CD4-positive, alpha-beta memory T cell (primary cell): ENCODE data around the gene OR4D9. TPM values are rescaled to one million over a fixed set of nuclear protein-coding genes. Genes with fewer than 3 reads are reported as not detected.

ENCODE experiments used
- CTCF ChIA-PET: fragments of 350-600 bp; sonication (Branson Sonifier 250); formaldehyde crosslinking; loops from one replicate; lab custom pipeline; 2021; ENCODE audit warnings: inconsistent platforms; ENCODE audit not compliant: partially characterized antibody; lab: Charles Lee
- POLR2A ChIA-PET: fragments of 350-600 bp; sonication (Branson Sonifier 250); formaldehyde crosslinking; loops from one replicate; lab custom pipeline; 2021; ENCODE audit not compliant: partially characterized antibody; lab: Charles Lee
- DNase-seq, 5 donors: peaks; one replicate each; pipeline versions ENCODE4 v3.0.0 to v3.0.0-alpha.2; 2020 to 2022; ENCODE audit warnings: mixed read lengths in 1 of 5
- H3K27ac ChIP-seq: one replicate; pipeline ENCODE4 v1.7.0; 2013; ENCODE audit warnings: low read depth, low read length
- H3K27me3 ChIP-seq: 2 replicates; pipeline ENCODE4 v1.7.0; 2013; ENCODE audit warnings: mild to moderate bottlenecking, low read length, moderate library complexity; ENCODE audit not compliant: insufficient read depth
- H3K36me3 ChIP-seq: 2 replicates; pipeline ENCODE4 v1.7.0; 2013; ENCODE audit warnings: mild to moderate bottlenecking, low read length, moderate library complexity; ENCODE audit not compliant: insufficient read depth
- H3K4me1 ChIP-seq: 2 replicates; pipeline ENCODE4 v1.7.0; 2013; ENCODE audit warnings: mild to moderate bottlenecking, low read length, moderate library complexity; ENCODE audit not compliant: insufficient read depth
- H3K4me3 ChIP-seq, 2 donors: one replicate each; pipeline ENCODE4 v1.7.0; 2013; ENCODE audit warnings: low read length in 2 of 2, mild to moderate bottlenecking in 1 of 2
- H3K9me3 ChIP-seq, 2 donors: one replicate each; pipeline ENCODE4 v1.7.0; 2013; ENCODE audit warnings: low read length in 2 of 2, control low read depth in 1 of 2; ENCODE audit not compliant: control insufficient read depth in 1 of 2
- H3K27ac Mint-ChIP-seq, 7 donors: one replicate each; pipeline ENCODE4 v1.8.0; 2020 to 2021; ENCODE audit warnings: mixed read lengths in 7 of 7, mild to moderate bottlenecking in 6 of 7, inconsistent platforms in 3 of 7, moderate library complexity in 3 of 7
- H3K27me3 Mint-ChIP-seq, 2 donors: one replicate each; pipeline ENCODE4 v1.8.0; 2020 to 2021; ENCODE audit warnings: mixed read lengths in 2 of 2
- H3K36me3 Mint-ChIP-seq, 2 donors: one replicate each; pipeline ENCODE4 v1.8.0; 2020 to 2021; ENCODE audit warnings: mixed read lengths in 2 of 2, inconsistent platforms in 1 of 2, mild to moderate bottlenecking in 1 of 2
- H3K4me1 Mint-ChIP-seq, 4 donors: one replicate each; pipeline ENCODE4 v1.8.0; 2020 to 2021; ENCODE audit warnings: mixed read lengths in 4 of 4, mild to moderate bottlenecking in 1 of 4
- H3K4me3 Mint-ChIP-seq, 8 donors: one replicate each; pipeline ENCODE4 v1.8.0; 2020 to 2021; ENCODE audit warnings: mixed read lengths in 8 of 8, mild to moderate bottlenecking in 7 of 8, moderate library complexity in 6 of 8, inconsistent platforms in 3 of 8
- H3K9me3 Mint-ChIP-seq, 8 donors: one replicate each; pipeline ENCODE4 v1.8.0; 2020 to 2021; ENCODE audit warnings: mixed read lengths in 8 of 8, mild to moderate bottlenecking in 5 of 8, inconsistent platforms in 3 of 8, moderate library complexity in 1 of 8
- intact Hi-C: fragments of 100-400 bp; cut with micrococcal nuclease; formaldehyde crosslinking; loops from one replicate; pipeline ENCODE4 v1.15.1; 2023
- polyA plus RNA-seq, 2 donors: library from polyadenylated mRNA; unstranded; fragments of 300-500 nt; fragmentation: Illumina TruSeq; gene quantifications; one replicate each; pipeline ENCODE4 v1.2.3, GENCODE V29; 2021
- total RNA-seq, 2 experiments: library from RNA; stranded (reverse); gene quantifications; one replicate each; pipeline ENCODE4 v1.2.3, GENCODE V29; 2021

Gene OR4D9
- total and polyA plus RNA-seq, 4 experiments from 2014 or later, result not detected

DNA sequence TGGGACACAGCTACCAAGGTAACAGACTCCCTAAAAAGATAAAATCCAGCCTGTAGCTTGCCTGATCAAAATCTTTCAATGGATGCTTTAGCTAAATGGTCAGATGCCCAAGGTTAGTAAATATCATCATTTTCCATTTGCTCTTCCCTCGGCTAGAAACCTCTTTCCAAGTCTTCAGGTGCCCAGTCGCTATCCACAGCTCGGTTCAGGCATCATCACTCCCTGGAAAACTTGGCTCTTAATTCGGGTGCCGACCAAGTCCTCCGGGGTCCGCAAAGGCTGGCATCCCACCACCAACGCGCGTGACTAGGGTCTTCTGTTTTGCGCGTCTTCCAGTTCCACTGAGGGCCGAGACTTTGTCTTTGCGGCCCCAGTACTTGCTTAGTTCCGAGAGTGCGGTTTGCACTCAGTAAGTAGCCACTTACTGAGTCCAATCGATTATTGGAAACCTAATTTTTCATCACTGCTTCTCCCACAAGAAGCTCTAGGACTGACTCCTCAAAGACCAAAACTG is 44.3 kb downstream of the OR4D9 start:
- POLR2A ChIA-PET, result interaction anchor here (0.9 to 2.9 kb wide), 3 partner anchors 10 to 113 kb away, joined by 3 to 22 read pairs (median 6); partner anchors contain the start of genes OSBP and PATL1
- Mint-ChIP-seq H3K4me3 (peak overlapping the region; percentile 63 to 84 (median 74)), H3K27me3 (peaks cover 2 to 9% of the 10 kb centered on the region in 2 donors), H3K4me1 (peaks cover 29 to 67% (median 51%) of the 10 kb centered on the region in 4 donors), H3K36me3 (peaks cover 0 to 13% of the 10 kb centered on the region in 2 donors), H3K9me3 (peaks cover 0 to 26% (median 0%) of the 10 kb centered on the region in 8 donors), H3K27ac (peak overlapping the region in 4 of 7 donors; percentile 77 to 100 (median 86))
- no peak for DNase-seq
- CTCF ChIA-PET, result interaction anchor here (2.8 kb wide), 1 partner anchor 10 kb away, joined by 12 read pairs; no protein-coding TSS in a partner anchor
- H3K4me1 ChIP-seq, result peaks cover 28% of the 10 kb centered on the region
- H3K9me3 ChIP-seq, result no peaks in the 10 kb centered on the region
- no peak overlapping the region for H3K27ac ChIP-seq
- H3K27me3 ChIP-seq, result no peaks in the 10 kb centered on the region
- peak overlapping the region in 1 of 2 donors; percentile 3 for H3K4me3 ChIP-seq
- intact Hi-C loops, result loop anchor here (1.0 to 10.0 kb wide), 3 partner anchors 11 to 1841 kb away; partner anchors contain the start of genes DTX4, MED19 and TMX2
- no peaks in the 10 kb centered on the region for H3K36me3 ChIP-seq

DNA sequence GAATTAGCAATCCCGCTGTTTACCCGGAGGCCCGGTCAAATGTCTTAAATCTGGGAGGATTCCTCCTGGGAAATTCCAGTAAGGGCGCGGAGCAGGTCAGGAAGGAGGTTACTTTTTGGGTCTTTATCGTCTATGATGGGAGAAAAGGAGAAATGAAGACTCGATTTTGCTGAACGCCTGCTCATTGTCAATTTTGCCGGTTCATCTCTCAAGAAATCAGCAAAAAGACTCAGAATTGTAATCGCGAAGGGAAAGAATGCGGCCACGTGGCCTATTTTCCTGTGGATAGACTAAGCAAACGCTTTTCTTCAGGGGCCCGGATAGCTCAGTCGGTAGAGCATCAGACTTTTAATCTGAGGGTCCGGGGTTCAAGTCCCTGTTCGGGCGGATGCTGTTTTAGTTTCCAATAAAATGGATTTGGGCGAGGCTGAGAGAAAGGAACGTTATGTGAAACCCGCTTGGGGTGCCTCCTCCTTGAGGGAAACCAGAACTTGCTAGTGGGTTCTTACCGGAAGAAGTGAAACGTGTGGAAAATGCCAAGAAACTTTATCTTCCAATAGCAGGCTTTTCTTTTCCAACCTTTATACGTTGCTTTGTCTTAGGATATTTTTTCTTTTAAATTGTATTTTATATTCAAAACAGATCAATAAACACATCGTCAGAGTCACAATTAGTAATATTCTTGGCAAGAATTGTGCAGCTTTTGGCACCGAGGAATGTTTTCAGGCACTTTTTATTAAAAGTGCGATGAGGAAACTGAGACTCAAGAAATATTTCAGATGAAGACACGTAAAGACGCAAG is 45.0 kb downstream of the OR4D9 start:
- peaks cover 0 to 11% of the 10 kb centered on the region in 2 donors for H3K36me3 Mint-ChIP-seq
- H3K27ac ChIP-seq, result no peak overlapping the region

DNA sequence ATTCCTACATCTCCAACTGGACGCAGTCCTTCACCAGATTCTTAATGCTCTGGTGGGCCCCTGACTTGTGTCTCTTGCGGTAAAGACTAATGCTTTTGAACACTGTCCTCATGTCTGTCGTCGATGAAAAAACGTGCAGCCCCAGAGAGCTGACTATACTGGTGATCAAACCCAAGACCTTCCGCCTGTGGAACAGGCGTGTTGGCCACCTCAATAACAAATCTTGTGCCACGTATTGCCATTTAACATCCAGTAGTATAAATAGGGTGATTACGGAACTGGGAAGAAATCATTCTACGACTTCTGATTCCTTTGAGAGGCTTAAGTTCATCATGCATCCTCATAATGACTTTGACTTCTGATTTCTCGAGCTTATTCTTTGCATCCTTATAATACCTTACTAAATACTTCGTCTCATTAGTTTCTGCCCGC is 45.6 kb downstream of the OR4D9 start:
- Mint-ChIP-seq H3K27me3 (peaks cover 2 to 5% of the 10 kb centered on the region in 2 donors), H3K4me3 (peak overlapping the region; percentile 63 to 85 (median 77)), H3K36me3 (peaks cover 0 to 11% of the 10 kb centered on the region in 2 donors), H3K27ac (peak overlapping the region; percentile 64 to 100 (median 81)), H3K4me1 (peaks cover 27 to 67% (median 50%) of the 10 kb centered on the region in 4 donors), H3K9me3 (peaks cover 0 to 17% (median 0%) of the 10 kb centered on the region in 8 donors)
- Histone ChIP-seq H3K27me3 (no peaks in the 10 kb centered on the region), H3K27ac (no peak overlapping the region), H3K4me3 (peak overlapping the region in 1 of 2 donors; percentile 25), H3K4me1 (peaks cover 27% of the 10 kb centered on the region), H3K36me3 (no peaks in the 10 kb centered on the region), H3K9me3 (no peaks in the 10 kb centered on the region)
- intact Hi-C loops, result loop anchor here (1.0 to 10.0 kb wide), 3 partner anchors 9 to 1842 kb away; partner anchors contain the start of genes DTX4, MED19 and TMX2
- peak in 1 of 5 donors; percentile 46 for DNase-seq
- POLR2A ChIA-PET, result interaction anchor here (0.6 to 2.9 kb wide), 6 partner anchors 9 to 60 kb away, joined by 3 to 22 read pairs (median 5); partner anchors contain the start of gene OSBP
- CTCF ChIA-PET, result interaction anchor here (2.8 kb wide), 1 partner anchor 9 kb away, joined by 12 read pairs; no protein-coding TSS in a partner anchor

More for the DNA sequence above, 45.0 kb downstream of the OR4D9 start:
- Histone ChIP-seq H3K36me3 (no peaks in the 10 kb centered on the region), H3K4me1 (peaks cover 32% of the 10 kb centered on the region), H3K27me3 (no peaks in the 10 kb centered on the region), H3K9me3 (no peaks in the 10 kb centered on the region), H3K4me3 (peak overlapping the region in 1 of 2 donors; percentile 3)
- intact Hi-C loops, result loop anchor here (1.0 to 10.0 kb wide), 3 partner anchors 10 to 1842 kb away; partner anchors contain the start of genes DTX4, MED19 and TMX2
- ChIA-PET POLR2A (interaction anchor here (1.2 to 2.9 kb wide), 6 partner anchors 10 to 61 kb away, joined by 4 to 22 read pairs (median 6); partner anchors contain the start of gene OSBP), CTCF (interaction anchor here (2.8 kb wide), 1 partner anchor 9 kb away, joined by 12 read pairs; no protein-coding TSS in a partner anchor)
- Mint-ChIP-seq H3K4me3 (peak overlapping the region; percentile 63 to 85 (median 77)), H3K27ac (peak overlapping the region in 6 of 7 donors; percentile 48 to 100 (median 84)), H3K9me3 (peaks cover 0 to 20% (median 0%) of the 10 kb centered on the region in 8 donors), H3K4me1 (peaks cover 29 to 67% (median 51%) of the 10 kb centered on the region in 4 donors), H3K27me3 (peaks cover 2 to 5% of the 10 kb centered on the region in 2 donors)
- DNase-seq, result peak; percentile 48 to 55 (median 52)

DNA sequence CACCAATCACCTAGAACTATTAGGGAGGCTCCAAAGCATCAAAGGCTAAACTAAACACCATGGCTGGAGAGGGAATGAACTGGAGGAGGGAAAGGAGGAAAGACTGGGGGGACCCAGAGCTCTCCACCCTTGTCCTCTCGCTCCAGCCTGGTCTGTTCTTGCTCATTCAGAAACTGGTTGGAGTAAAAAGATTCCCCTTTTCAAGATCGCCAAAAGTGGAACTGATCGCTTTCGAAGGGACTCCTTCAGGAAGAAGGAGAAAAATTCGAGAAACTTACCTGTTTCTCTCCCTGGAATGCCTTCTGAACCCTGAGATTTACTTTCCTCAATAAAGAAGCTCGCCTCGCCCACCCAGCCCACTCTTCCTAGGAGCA is 46.9 kb downstream of the OR4D9 start:
- intact Hi-C loops, result loop anchor here (10.0 kb wide), 2 partner anchors 383 to 1843 kb away; partner anchors contain the start of genes DTX4, MED19 and TMX2
- no peak for DNase-seq
- Mint-ChIP-seq H3K27ac (peak overlapping the region in 3 of 7 donors; percentile 5 to 100 (median 76)), H3K36me3 (peaks cover 0 to 11% of the 10 kb centered on the region in 2 donors), H3K27me3 (peaks cover 2 to 5% of the 10 kb centered on the region in 2 donors), H3K9me3 (peaks cover 0 to 16% (median 0%) of the 10 kb centered on the region in 8 donors), H3K4me3 (peak overlapping the region in 7 of 8 donors; percentile 9 to 75 (median 51)), H3K4me1 (peaks cover 29 to 59% (median 44%) of the 10 kb centered on the region in 4 donors)
- Histone ChIP-seq H3K9me3 (no peaks in the 10 kb centered on the region), H3K4me1 (peaks cover 26% of the 10 kb centered on the region), H3K27ac (no peak overlapping the region), H3K36me3 (no peaks in the 10 kb centered on the region), H3K4me3 (no peak overlapping the region), H3K27me3 (no peaks in the 10 kb centered on the region)
- CTCF ChIA-PET, result interaction anchor here (0.7 to 1.3 kb wide), 2 partner anchors 10 to 21 kb away, joined by 3 to 4 read pairs; no protein-coding TSS in a partner anchor
- POLR2A ChIA-PET, result interaction anchor here (3.7 to 5.8 kb wide), 3 partner anchors 7 to 111 kb away, joined by 29 to 76 read pairs (median 61); partner anchors contain the start of genes OSBP and PATL1

DNA sequence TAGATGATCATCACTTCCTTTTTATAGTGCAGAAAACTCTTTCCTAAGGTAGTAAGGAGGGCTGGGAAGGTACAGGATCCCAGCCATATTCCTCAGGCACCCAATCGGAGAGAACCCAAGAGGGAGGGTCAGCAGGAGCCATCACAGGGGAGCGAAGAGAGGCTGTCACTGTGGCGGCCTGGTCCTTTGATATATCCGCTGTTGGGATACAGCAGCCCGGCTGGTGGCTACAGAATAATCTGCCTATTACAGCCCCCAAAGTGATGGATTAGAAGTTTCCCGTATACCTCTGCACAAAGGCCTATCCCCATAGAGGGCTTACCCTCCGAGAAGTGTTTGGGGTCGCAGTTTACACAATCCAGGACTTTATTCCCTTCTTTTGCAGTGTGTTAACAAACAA is 48.5 kb downstream of the OR4D9 start:
- CTCF ChIA-PET, result interaction anchor here (1.2 to 2.4 kb wide), 3 partner anchors 10 to 56 kb away, joined by 3 to 12 read pairs (median 5); partner anchors contain the start of gene OSBP
- DNase-seq, result no peak
- Mint-ChIP-seq H3K36me3 (peaks cover 0 to 11% of the 10 kb centered on the region in 2 donors), H3K4me1 (peaks cover 30 to 56% (median 41%) of the 10 kb centered on the region in 4 donors), H3K27ac (peak overlapping the region in 6 of 7 donors; percentile 95 to 100 (median 98)), H3K4me3 (peak overlapping the region; percentile 93 to 99 (median 96)), H3K27me3 (peaks cover 2 to 5% of the 10 kb centered on the region in 2 donors), H3K9me3 (peaks cover 0 to 16% (median under 1%) of the 10 kb centered on the region in 8 donors)
- intact Hi-C loops, result loop anchor here (1.0 to 10.0 kb wide), 3 partner anchors 9 to 1845 kb away; partner anchors contain the start of genes DTX4, MED19 and TMX2
- H3K36me3 ChIP-seq, result no peaks in the 10 kb centered on the region
- POLR2A ChIA-PET, result interaction anchor here (1.0 to 5.8 kb wide), 8 partner anchors 9 to 213 kb away, joined by 3 to 76 read pairs (median 12); partner anchors contain the start of genes OSBP and PATL1
- no peaks in the 10 kb centered on the region for H3K9me3 ChIP-seq
- H3K27me3 ChIP-seq, result no peaks in the 10 kb centered on the region
- H3K27ac ChIP-seq, result peak overlapping the region; percentile 58
- H3K4me1 ChIP-seq, result peaks cover 26% of the 10 kb centered on the region
- H3K4me3 ChIP-seq, result peak overlapping the region; percentile 83 to 87

DNA sequence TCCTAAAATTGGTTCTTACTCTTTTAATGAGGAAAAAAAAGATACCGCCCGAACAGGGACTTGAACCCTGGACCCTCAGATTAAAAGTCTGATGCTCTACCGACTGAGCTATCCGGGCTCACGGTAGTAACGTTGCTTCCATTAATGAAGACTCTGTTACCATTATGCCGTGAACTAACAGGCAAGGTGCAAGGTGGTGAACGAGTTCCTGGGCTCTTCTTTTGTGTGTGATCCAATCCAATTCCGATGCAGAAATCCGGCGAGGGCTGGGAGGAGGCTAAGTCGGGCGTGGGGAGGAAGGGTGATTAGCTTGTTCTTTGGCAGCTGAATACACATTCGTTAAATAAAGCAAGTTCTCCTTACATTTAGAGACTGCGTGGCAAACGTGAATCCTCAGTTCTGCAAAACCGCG is 49.0 kb downstream of the OR4D9 start:
- peaks cover 0 to 11% of the 10 kb centered on the region in 2 donors for H3K36me3 Mint-ChIP-seq
- Histone ChIP-seq H3K36me3 (no peaks in the 10 kb centered on the region), H3K9me3 (no peaks in the 10 kb centered on the region), H3K27me3 (no peaks in the 10 kb centered on the region), H3K27ac (peak overlapping the region; percentile 58), H3K4me3 (peak overlapping the region; percentile 83 to 87), H3K4me1 (peaks cover 26% of the 10 kb centered on the region)
- intact Hi-C loops, result loop anchor here (1.0 kb wide), 1 partner anchor 9 kb away; no protein-coding TSS in a partner anchor
- peak overlapping the region; percentile 93 to 99 (median 96) for H3K4me3 Mint-ChIP-seq
- H3K4me1 Mint-ChIP-seq, result peaks cover 31 to 55% (median 42%) of the 10 kb centered on the region in 4 donors
- peaks cover 2 to 5% of the 10 kb centered on the region in 2 donors for H3K27me3 Mint-ChIP-seq
- peaks cover 0 to 16% (median 1%) of the 10 kb centered on the region in 8 donors for H3K9me3 Mint-ChIP-seq
- DNase-seq, result peak; percentile 76 to 83 (median 80)
- peak overlapping the region; percentile 91 to 100 (median 98) for H3K27ac Mint-ChIP-seq
- POLR2A ChIA-PET, result interaction anchor here (0.5 to 5.8 kb wide), 10 partner anchors 10 to 212 kb away, joined by 3 to 76 read pairs (median 5); partner anchors contain the start of genes OSBP and PATL1
- CTCF ChIA-PET, result interaction anchor here (1.2 to 2.4 kb wide), 3 partner anchors 11 to 56 kb away, joined by 3 to 12 read pairs (median 5); partner anchors contain the start of gene OSBP
